ENCODE measurements around the gene ZNF254. TPM values are rescaled to one million over a fixed set of nuclear protein-coding genes. Genes with fewer than 3 reads are reported as not detected.
A peak's percentile ranks its signal among the peaks of the same experiment; 100 is the strongest.

ZNF254 gene
- total and polyA plus RNA-seq, 8 donors, result 4.0 to 68.3 (median 21.9) TPM

DNA sequence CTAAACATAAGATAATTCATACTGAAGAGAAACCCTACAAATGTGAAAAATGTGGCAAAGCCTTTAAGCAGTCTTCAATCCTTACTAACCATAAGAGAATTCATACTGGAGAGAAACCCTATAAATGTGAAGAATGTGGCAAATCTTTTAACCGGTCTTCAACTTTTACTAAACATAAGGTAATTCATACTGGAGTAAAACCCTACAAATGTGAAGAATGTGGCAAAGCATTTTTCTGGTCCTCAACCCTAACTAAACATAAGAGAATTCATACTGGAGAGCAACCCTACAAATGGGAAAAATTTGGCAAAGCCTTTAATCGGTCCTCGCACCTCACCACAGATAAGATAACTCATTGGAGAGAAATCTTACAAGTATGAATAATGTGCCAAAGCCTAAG is 40.6 kb downstream of the ZNF254 start:
- H3K27ac ChIP-seq, result no peak overlapping the region
- peaks cover 22 to 77% (median 50%) of the 10 kb centered on the region in 4 donors for H3K36me3 ChIP-seq
- DNase-seq, result no peak
- no peak for TF ChIP-seq POLR2AphosphoS5 (IDR thresholded peaks at IDR 0.05)
- no peak for TF ChIP-seq EP300 (IDR thresholded peaks at IDR 0.05)
- no peak for TF ChIP-seq CTCF (IDR thresholded peaks at IDR 0.05)
- TF ChIP-seq POLR2A (IDR thresholded peaks at IDR 0.05), result no peak
- H3K4me3 ChIP-seq, result no peak overlapping the region
- intact Hi-C loops (cut with DNase I; ENCODE audit: low total_unique reads), result no loop called here
- no peaks in the 10 kb centered on the region for H3K27me3 ChIP-seq
- no peaks in the 10 kb centered on the region for H3K4me1 ChIP-seq
- WGBS, 5 donors, result 96 to 99% (median 97%) methylated on average over 3 of the region's 3 CpGs
- peaks cover 53 to 99% (median 85%) of the 10 kb centered on the region in 4 donors for H3K9me3 ChIP-seq

GRCh38 chr19:24140099-24140498 is 53.1 kb downstream of the ZNF254 start:
- H3K27me3 ChIP-seq, result no peaks in the 10 kb centered on the region
- H3K27ac ChIP-seq, result no peak overlapping the region

DNA sequence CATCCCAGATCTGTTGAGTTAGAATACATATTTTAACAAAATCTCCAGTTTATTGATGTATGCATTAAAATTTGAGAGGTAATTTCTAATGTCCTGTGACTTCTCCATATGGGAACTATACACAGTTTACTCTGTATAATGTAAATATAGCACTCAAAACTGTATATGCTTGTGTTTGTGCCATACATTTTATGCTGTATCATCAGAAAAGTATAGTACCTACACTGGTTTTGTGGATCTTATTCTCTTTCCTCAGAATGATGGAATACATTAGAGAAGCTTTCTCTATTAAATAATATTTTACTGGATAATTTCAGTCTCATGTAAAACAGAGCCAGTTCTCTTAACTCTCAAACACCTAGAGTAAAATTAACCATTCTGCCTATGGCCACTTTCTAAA is 53.6 kb downstream of the ZNF254 start:
- H3K36me3 ChIP-seq, result peaks cover 0 to 49% (median 34%) of the 10 kb centered on the region in 4 donors
- H3K27me3 ChIP-seq, result no peaks in the 10 kb centered on the region
- no peak for DNase-seq
- H3K4me3 ChIP-seq, result no peak overlapping the region
- H3K27ac ChIP-seq, result no peak overlapping the region
- peaks cover 33 to 98% (median 73%) of the 10 kb centered on the region in 4 donors for H3K9me3 ChIP-seq
- intact Hi-C loops (cut with DNase I; ENCODE audit: low total_unique reads), result no loop called here
- TF ChIP-seq POLR2AphosphoS5 (IDR thresholded peaks at IDR 0.05) (no peak), POLR2A (IDR thresholded peaks at IDR 0.05) (no peak), EP300 (IDR thresholded peaks at IDR 0.05) (no peak), CTCF (IDR thresholded peaks at IDR 0.05) (no peak)
- no peaks in the 10 kb centered on the region for H3K4me1 ChIP-seq

More at GRCh38 chr19:24140099-24140498, 53.1 kb downstream of the ZNF254 start:
- intact Hi-C loops (cut with DNase I; ENCODE audit: low total_unique reads), result no loop called here
- H3K4me3 ChIP-seq, result no peak overlapping the region
- H3K36me3 ChIP-seq, result peaks cover 0 to 49% (median 34%) of the 10 kb centered on the region in 4 donors
- no peaks in the 10 kb centered on the region for H3K4me1 ChIP-seq
- TF ChIP-seq POLR2AphosphoS5 (IDR thresholded peaks at IDR 0.05) (peak in 1 of 3 donors; percentile 7), CTCF (IDR thresholded peaks at IDR 0.05) (no peak)
- peak in 1 of 2 donors; percentile 13 for DNase-seq
- WGBS, 5 donors, result 77 to 92% (median 80%) methylated on average over 3 of the region's 3 CpGs
- H3K9me3 ChIP-seq, result peaks cover 36 to 98% (median 75%) of the 10 kb centered on the region in 4 donors

- TF ChIP-seq POLR2AphosphoS5 (IDR thresholded peaks at IDR 0.05), result no peak
- intact Hi-C loops (cut with DNase I; ENCODE audit: low total_unique reads), result no loop called here
- peaks cover 29 to 98% (median 69%) of the 10 kb centered on the region in 4 donors for H3K9me3 ChIP-seq
- H3K4me3 ChIP-seq, result no peak overlapping the region
- no peaks in the 10 kb centered on the region for H3K4me1 ChIP-seq
- no peaks in the 10 kb centered on the region for H3K27me3 ChIP-seq
- no peak for DNase-seq
- no peak overlapping the region for H3K27ac ChIP-seq
- peaks cover 0 to 46% (median 33%) of the 10 kb centered on the region in 4 donors for H3K36me3 ChIP-seq
Measured at GRCh38 chr19:24141612-24142011, 54.6 kb downstream of the ZNF254 start.

DNA sequence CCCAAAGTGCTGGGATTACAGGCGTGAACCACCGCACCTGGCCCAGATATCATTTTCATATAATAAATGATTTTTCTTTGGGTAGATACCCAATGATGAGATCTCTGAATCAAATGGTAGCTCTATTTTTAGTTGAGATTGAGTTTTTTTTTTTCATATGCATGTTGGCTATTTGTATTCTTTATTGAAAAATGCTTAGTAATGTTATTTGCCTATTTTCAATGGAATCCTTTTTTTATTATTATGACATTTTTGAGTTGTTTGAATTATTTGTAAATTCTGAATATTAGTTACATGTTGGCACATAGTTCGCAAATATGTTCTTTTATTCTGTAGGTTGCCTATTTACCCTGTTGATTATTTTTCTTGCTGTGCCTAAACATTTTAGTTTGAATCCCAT is 55.8 kb downstream of the ZNF254 start:
- H3K9me3 ChIP-seq, result peaks cover 25 to 98% (median 65%) of the 10 kb centered on the region in 4 donors
- H3K4me1 ChIP-seq, result no peaks in the 10 kb centered on the region
- 93 to 100% (median 98%) methylated on average over 3 of the region's 3 CpGs for WGBS, 5 donors
- intact Hi-C loops (cut with DNase I; ENCODE audit: low total_unique reads), result no loop called here
- H3K4me3 ChIP-seq, result no peak overlapping the region
- no peak for DNase-seq
- peaks cover 6 to 44% (median 29%) of the 10 kb centered on the region in 4 donors for H3K36me3 ChIP-seq
- no peak overlapping the region for H3K27ac ChIP-seq
- TF ChIP-seq EP300 (IDR thresholded peaks at IDR 0.05) (no peak), POLR2AphosphoS5 (IDR thresholded peaks at IDR 0.05) (no peak), CTCF (IDR thresholded peaks at IDR 0.05) (no peak), POLR2A (IDR thresholded peaks at IDR 0.05) (no peak)
- H3K27me3 ChIP-seq, result no peaks in the 10 kb centered on the region

Data from stomach (tissue), 9 donors.